Stimulated activated CD4-positive, alpha-beta T cell treated with anti-CD3 and anti-CD28 coated beads, Interleukin-4, amount 100 ng/mL, for 1 hour (primary cell): ENCODE data around the gene MORN3.
"Not testable (repeated sequence)": the region's sequence is repeated elsewhere in the genome, so short reads cannot be mapped to it uniquely, and the experiment has no call there.

Experiments
- DNase-seq: peaks from one replicate; pipeline ENCODE4 v3.0.0-alpha.2; 2020

Gene MORN3

DNA sequence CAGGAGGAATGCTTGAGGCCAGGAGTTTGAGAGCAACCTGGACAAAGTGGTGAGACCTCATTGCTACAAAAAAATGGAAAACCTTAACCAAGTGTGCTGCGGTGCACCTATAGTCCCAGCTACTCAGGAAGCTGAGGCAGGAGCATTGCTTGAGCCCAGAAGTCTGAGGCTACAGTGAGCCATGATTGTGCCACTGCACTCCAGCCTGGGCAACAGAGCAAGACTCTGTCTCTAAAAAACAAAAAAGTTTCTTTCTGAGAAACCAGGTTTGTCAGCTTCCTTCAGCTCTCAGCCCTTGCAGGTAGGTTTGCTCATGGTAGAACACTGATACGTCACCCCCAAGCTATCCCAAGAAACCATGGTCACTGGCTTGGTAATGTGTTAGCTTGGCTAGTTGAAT is 20.0 kb upstream of the MORN3 start:
- no peak for DNase-seq

DNA sequence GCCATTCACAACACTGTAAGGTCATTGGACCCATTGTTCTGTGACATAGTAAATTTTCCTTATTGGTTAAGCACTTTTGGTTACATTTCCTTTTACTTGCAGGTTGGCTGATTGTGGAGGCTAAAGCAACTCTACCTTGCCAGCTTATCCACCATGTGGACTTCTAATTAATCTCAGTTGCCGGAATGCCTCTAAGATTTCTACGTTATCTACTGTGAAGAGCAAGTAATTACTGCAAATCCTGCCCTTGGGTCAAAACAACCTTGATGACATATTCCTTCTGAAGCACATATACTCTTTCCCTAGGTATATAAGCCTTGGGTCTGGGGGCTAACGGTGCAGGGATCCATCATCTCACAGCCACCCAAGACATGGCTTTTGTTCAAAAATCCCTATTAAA is 19.5 kb upstream of the MORN3 start:
- DNase-seq: no peak

GRCh38 chr12:121679661-121680197 is 10.3 kb upstream of the MORN3 start:
- DNase-seq: not testable (repeated sequence)

DNA sequence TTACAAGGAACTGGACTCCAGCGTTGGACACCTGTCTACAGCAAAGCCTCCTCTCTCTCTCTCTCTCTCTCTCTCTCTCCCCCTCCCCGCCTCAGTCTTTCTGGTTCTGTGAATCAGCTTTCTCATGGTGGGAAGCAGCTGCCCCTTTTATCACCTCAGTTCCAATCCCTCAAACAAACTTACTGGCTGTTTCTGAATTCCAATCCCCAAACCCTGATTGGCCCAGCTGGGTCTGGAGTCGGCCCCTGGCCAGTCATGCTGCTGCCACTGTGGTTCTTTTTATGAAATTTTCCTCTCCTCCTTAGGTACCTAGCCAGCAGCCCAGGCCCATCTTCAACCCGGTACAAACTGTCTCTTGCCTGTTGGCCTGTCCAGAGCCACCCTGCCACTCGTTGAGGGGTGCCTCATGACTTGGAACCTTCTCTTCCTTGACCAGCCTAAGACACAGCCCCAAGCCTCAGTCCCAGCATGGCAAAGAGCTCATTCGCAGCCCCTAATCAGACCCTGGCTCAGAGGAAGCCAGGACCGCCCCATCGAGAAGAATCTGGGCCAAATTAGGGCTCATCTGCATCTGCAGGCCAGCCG is 9.4 kb upstream of the MORN3 start:
- DNase-seq: no peak

DNA sequence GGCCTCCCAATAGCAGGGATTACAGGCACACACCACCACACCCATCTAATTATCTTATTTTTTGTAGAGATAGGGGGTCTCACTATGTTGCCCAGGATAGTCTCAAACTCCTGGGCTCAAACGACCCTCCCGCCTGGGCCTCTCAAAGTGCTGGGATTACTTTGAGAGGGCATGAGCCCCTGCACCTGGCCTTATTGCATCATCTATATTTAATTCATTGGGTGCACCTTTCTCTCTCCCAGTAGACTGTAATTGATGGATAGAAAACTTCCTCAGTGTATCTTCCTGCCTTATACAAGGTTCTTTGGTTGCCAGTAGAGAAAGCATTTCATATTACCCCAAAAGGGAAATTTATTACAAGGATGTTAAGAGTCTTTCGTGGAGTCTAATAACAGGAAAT is 8.9 kb upstream of the MORN3 start:
- DNase-seq: no peak

GRCh38 chr12:121676190-121676589 is 6.7 kb upstream of the MORN3 start:
- no peak for DNase-seq

GRCh38 chr12:121673013-121673511 is 3.6 kb upstream of the MORN3 start:
- no peak for DNase-seq

DNA sequence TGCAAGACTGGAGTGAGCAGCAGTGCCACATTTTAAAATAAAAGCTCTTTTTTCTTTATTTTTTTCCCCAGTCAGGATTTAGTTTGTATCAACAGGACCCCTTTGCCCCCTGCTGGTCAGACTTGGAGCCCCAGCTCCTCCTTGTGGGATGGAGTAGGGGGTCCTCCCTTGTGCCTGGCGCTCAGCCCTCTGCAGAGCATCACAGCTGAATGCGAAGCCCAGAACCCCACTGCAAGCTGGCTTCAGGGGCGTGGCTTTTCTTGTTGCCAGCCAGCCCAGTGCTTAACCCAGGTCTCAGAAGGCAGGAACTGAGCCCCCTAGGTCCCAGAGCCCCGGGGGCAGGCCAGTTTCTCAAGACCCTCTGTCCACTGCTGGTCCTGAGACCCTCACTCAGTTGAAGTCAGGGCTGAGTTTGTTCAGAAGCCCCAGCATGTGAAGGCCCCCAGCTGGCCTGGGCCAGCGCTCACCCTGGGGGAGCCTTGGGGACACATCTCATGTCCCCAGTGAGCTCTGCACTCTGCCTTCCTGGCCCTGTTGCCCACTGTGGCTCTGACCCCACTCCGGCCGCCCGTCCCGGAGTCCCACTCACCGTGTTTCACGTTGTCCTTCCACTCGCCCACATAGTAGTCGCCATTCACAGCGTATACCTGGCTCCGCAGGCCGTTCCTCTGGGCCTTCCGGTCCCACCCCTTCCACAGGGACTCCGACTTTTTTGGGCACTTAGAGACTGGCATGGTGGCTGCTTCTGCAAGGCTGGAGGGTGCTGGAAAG is 519 bp downstream of the MORN3 start:
- peak; percentile 66 for DNase-seq

DNA sequence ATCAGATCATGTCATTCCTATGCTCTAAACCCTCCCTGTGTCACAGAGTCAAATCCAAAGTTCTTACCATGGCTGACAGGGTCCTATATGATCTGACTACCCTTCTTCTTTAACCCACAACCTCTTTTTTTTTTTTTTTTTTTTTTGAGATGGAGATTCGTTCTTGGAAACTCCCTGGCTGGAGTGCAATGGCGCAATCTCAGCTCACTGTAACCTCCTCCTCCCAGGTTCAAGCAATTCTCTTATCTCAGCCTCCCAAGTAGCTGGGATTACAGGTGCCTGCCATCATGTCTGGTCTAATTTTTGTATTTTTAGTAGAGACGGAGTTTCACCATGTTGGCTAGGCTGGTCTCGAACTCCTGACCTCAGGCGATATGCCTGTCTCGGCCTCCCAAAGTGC is 2.6 kb downstream of the MORN3 start:
- not testable (repeated sequence) for DNase-seq

- no peak for DNase-seq
These were observed 5.9 kb downstream of the MORN3 start for GRCh38 chr12:121663610-121663929.

- DNase-seq: not testable (repeated sequence)
These were observed 7.9 kb downstream of the MORN3 start for GRCh38 chr12:121661353-121662105.

DNA sequence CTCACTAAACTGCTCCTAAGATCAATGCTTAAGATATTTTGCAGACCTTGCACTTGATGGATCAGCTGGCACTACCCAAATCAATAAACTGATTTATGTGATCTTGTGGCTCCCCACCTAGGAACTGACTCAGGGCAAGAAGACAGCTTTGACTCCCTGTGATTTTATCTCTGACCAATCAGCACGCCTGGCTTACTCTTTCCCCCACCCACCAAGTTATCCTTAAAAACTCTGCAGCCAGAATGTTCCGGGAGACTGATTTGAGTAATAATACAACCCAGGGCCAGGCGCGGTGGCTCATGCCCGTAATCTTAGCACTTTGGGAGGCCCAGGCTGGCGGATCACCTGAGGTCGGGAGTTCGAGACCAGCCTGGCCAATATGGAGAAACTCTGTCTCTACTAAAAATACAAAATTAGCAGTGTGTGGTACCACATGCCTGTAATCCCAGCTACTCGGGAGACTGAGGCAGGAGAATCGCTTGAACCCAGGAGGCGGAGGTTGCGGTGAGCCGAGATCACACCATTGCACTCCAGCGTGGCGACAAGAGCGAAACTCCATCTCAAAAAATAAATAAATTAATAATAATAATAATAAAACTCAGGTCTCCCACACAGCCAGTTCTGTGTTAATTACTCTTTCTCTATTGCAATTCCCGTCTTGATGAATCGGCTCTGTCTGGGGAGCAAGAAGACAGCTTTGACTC is 12.0 kb downstream of the MORN3 start:
- no peak for DNase-seq

DNA sequence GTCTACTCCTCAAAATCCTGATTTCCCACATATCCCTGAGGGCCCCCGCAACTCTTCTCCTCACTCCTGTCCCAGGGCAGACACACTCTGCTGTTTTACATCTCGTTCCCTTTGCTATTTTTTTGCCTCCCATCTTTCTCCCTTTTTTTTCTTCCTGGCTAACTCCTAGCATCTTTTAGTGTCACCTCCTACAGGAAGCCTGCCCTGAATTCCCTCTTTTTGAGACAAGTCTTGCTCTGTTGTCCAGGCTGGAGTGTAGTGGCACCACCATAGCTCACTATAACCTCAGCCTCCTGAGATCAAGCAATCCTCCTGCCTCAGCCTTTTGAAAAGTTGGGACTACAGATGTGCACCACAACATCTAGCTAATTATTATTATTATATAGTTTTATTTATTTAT is 13.3 kb downstream of the MORN3 start:
- no peak for DNase-seq

DNA sequence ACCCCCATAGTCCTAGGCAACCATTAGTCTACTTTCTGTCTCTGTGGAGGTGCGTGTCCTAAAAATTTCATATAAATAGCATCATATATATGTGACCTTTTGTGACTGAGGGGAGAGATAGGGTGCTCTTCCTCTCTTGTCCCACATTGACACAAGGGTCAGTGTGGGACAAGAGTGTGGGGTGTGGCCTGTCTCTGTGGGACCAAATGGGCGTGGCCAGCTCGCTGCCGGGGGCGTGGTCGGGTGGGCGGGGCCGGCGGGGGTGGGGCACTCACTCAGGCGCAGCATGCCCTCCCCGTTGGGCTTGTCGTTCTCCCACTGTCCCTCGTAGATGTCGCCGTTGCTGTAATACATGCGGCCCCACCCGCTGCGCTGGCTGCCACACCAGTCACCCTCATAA is 15.5 kb downstream of the MORN3 start:
- no peak for DNase-seq

GRCh38 chr12:121652767-121653497 is 16.5 kb downstream of the MORN3 start:
- DNase-seq: no peak

DNA sequence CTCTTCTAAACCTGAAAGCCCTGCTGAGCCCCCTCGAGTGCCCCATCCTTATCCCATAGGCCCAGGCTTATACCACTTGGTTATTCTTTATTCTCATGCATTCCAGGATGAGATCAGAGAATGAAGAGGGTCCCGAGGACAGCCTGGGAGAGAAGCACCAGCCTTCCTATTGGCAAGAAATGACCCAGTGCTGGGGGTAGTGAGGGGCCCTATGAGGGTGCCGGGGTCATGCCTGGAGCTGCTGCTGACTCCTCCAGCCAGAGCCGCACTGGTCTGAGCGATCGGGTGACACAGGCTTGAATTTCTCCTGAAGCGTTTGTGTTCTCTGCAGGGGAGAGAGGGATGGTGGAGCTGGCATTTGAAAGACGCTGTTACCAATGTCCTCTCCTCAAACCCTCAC is 18.1 kb downstream of the MORN3 start:
- DNase-seq: no peak

DNA sequence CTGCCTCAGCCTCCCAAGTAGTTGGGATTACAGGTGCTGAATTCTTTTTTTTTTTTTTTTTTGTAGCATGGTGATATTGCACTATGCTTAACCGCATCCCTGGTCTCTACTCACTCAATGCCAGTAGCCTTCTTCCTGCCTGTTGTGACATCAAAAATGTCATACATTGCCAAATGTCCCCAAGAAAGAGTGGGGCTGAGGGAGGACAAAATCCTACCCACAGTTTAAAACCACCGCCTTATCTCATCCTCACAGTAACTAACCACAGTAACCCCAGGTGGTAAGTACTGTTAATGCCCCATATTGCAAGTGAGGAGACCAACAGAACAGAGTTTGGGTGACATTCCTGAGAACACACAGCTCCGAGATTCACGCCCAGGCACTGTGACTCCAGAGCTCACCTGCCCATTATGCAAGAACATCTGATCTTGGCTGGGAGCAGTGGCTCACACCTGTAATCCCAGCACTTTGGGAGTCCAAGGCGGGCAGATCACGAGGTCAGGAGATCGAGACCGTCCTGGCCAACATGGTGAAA is 19.6 kb downstream of the MORN3 start:
- DNase-seq: no peak

- no peak for DNase-seq
These were observed 20.1 kb downstream of the MORN3 start for GRCh38 chr12:121649322-121649721.

GRCh38 chr12:121648458-121649028 is 20.9 kb downstream of the MORN3 start:
- DNase-seq: no peak

DNA sequence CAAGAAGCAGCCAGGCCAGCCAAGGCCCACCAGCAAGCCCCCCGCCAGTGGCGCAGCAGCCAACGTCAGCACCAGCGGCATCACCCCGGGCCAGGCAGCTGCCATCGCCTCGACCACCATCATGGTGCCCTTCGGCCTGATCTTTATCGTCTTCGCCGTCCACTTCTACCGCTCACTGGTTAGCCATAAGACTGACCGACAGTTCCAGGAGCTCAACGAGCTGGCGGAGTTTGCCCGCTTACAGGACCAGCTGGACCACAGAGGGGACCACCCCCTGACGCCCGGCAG is 28.2 kb downstream of the MORN3 start:
- no peak for DNase-seq

- no peak for DNase-seq
These were observed 30.9 kb downstream of the MORN3 start for GRCh38 chr12:121638298-121639202.
